Panc1 (cell line): ENCODE data around the gene GANC. TPM values are rescaled to one million over a fixed set of nuclear protein-coding genes. Genes with fewer than 3 reads are reported as not detected.

Source experiments
- ATAC-seq: fragments of 200-7000 bp; cut with Tn5 transposase; 2 replicates; pipeline ENCODE4 v1.9.1; 2020; ENCODE audit warnings: mild to moderate bottlenecking, moderate library complexity
- BruUV-seq: library from RNA; stranded (reverse); fragments of 400-500 nt; replicated peaks from 2 replicates; lab custom pipeline; 2021; lab: Mats Ljungman, UMichigan
- CTCF ChIA-PET: fragments of 300-600 bp; sonication (Branson Sonifier 250); formaldehyde crosslinking; loops from one replicate; lab custom pipeline; 2022; ENCODE audit warnings: antibody characterized with exemption; lab: Charles Lee
- POLR2A ChIA-PET: fragments of 300-600 bp; sonication (Branson Sonifier 250); formaldehyde crosslinking; loops from one replicate; lab custom pipeline; 2022; ENCODE audit warnings: antibody characterized with exemption; lab: Charles Lee
- DNase-seq: peaks from one replicate; pipeline ENCODE4 v3.0.0-alpha.2; 2010; ENCODE audit warnings: low read depth, low spot score
- H3K27ac ChIP-seq: 2 replicates; pipeline ENCODE4 v1.5.1; 2011; ENCODE audit warnings: mild to moderate bottlenecking, low read length, inconsistent platforms
- H3K27me3 ChIP-seq: fragments of 200-500 bp; sonication (Bioruptor generic); 2 replicates; pipeline ENCODE4 v1.6.0; 2014; ENCODE audit warnings: low read length, inconsistent platforms; ENCODE audit not compliant: control insufficient read depth, insufficient read depth
- H3K36me3 ChIP-seq: fragments of 200-500 bp; sonication (Bioruptor generic); 2 replicates; pipeline ENCODE4 v1.5.1; 2014; ENCODE audit warnings: inconsistent platforms, mild to moderate bottlenecking, low read length, moderate library complexity; ENCODE audit not compliant: control insufficient read depth, insufficient read depth
- H3K4me1 ChIP-seq: 2 replicates; pipeline ENCODE4 v1.5.1; 2011; ENCODE audit warnings: inconsistent platforms, mild to moderate bottlenecking, low read length, moderate library complexity; ENCODE audit not compliant: control insufficient read depth, insufficient read depth
- H3K4me3 ChIP-seq, 2 experiments: 2 replicates each; pipeline ENCODE4 v1.5.1; 2011 to 2012; ENCODE audit warnings: low read depth in 2 of 2, low read length in 2 of 2, mild to moderate bottlenecking in 2 of 2, inconsistent platforms in 1 of 2, moderate library complexity in 1 of 2
- H3K9me3 ChIP-seq: fragments of 200-500 bp; sonication (Bioruptor generic); 2 replicates; pipeline ENCODE4 v1.5.1; 2014; ENCODE audit warnings: low read depth, mild to moderate bottlenecking, inconsistent platforms, low read length, moderate library complexity; ENCODE audit not compliant: control insufficient read depth, insufficient read depth
- POLR2AphosphoS5 ChIP-seq: IDR thresholded peaks from 2 replicates; pipeline ENCODE4 v1.6.1; 2012; ENCODE audit warnings: mild to moderate bottlenecking, low read depth, low read length, moderate library complexity
- SIN3A ChIP-seq: IDR thresholded peaks from 2 replicates; pipeline ENCODE4 v1.6.1; 2012; ENCODE audit warnings: low read depth, mild to moderate bottlenecking, low read length, moderate library complexity, borderline replicate concordance; ENCODE audit not compliant: insufficient read depth
- TCF7L2 ChIP-seq: IDR thresholded peaks from 2 replicates; pipeline ENCODE4 v1.6.1; 2011; ENCODE audit warnings: mild to moderate bottlenecking, low read depth, low read length, inconsistent platforms
- in situ Hi-C: cut with HindIII; loops from 2 replicates; pipeline ENCODE4 v1.10.0; 2016; ENCODE audit warnings: low sequenced_read_pairs, low pct_unique_long_range_greater_than_20kb
- intact Hi-C: fragments of 100-400 bp; cut with micrococcal nuclease; formaldehyde crosslinking; loops from one replicate; pipeline ENCODE4 v1.10.0; 2022; ENCODE audit not compliant: unreplicated experiment
- total RNA-seq: library from RNA; stranded (reverse); gene quantifications from one replicate; pipeline ENCODE4 v1.2.1, GENCODE V29; 2021; ENCODE audit not compliant: unreplicated experiment
- TF ChIP-seq, protein P1 (sequence below), 2 experiments: IDR thresholded peaks; 2 replicates each; pipeline ENCODE4 v1.6.1; 2011 to 2012; ENCODE audit warnings: low read depth in 2 of 2, control low read depth in 1 of 2, low read length in 1 of 2, mild to moderate bottlenecking in 1 of 2, moderate library complexity in 1 of 2; ENCODE audit not compliant: insufficient read depth in 1 of 2
- TF ChIP-seq, protein P2 (sequence below): fragments of 450-650 bp; IDR thresholded peaks from 2 replicates; pipeline ENCODE4 v1.5.1; 2017; ENCODE audit warnings: mild to moderate bottlenecking

The GANC gene
- total RNA-seq, 1 experiment from 2014 or later, result 21.1 TPM

DNA sequence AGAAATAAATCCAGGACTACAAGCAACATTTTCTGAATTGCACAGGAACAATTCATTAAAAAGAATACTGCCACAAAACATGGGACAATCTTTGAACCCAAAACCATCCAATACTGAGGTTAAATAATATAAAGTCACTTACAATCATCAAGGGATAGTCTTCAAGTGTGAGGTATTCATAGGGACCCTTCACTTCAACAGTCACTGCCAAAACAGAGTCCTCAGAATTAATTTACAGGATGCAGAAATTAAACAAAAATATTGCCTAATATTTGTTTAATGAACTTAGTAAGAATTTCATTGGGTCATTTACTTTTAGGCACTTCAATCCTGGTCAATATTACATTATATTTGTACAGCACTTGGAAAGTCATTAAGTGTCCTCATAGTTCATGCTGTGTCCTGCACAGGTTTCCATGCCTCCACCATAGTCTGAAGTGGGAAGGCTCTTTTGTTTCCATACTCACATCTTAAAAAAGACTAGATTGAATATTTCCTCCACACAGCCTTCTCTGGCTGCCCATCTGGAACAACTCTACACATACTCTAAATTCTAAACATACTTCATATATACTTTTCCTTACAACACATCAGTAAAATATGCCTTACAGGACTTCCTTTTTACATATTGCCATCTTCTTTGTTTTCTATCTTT lies 33.3 kb upstream of the GANC start:
- Histone ChIP-seq H3K9me3 (no peaks in the 10 kb centered on the region), H3K4me3 (no peak overlapping the region), H3K36me3 (peaks cover 32% of the 10 kb centered on the region), H3K27ac (no peak overlapping the region), H3K27me3 (no peaks in the 10 kb centered on the region), H3K4me1 (no peaks in the 10 kb centered on the region)
- POLR2A ChIA-PET, result no interaction called here
- in situ Hi-C loops, result no loop called here
- DNase-seq (no peak), ATAC-seq (no peak)
- TF ChIP-seq SIN3A (no peak), POLR2AphosphoS5 (no peak), TCF7L2 (no peak)
- TF ChIP-seq, protein P1, sequence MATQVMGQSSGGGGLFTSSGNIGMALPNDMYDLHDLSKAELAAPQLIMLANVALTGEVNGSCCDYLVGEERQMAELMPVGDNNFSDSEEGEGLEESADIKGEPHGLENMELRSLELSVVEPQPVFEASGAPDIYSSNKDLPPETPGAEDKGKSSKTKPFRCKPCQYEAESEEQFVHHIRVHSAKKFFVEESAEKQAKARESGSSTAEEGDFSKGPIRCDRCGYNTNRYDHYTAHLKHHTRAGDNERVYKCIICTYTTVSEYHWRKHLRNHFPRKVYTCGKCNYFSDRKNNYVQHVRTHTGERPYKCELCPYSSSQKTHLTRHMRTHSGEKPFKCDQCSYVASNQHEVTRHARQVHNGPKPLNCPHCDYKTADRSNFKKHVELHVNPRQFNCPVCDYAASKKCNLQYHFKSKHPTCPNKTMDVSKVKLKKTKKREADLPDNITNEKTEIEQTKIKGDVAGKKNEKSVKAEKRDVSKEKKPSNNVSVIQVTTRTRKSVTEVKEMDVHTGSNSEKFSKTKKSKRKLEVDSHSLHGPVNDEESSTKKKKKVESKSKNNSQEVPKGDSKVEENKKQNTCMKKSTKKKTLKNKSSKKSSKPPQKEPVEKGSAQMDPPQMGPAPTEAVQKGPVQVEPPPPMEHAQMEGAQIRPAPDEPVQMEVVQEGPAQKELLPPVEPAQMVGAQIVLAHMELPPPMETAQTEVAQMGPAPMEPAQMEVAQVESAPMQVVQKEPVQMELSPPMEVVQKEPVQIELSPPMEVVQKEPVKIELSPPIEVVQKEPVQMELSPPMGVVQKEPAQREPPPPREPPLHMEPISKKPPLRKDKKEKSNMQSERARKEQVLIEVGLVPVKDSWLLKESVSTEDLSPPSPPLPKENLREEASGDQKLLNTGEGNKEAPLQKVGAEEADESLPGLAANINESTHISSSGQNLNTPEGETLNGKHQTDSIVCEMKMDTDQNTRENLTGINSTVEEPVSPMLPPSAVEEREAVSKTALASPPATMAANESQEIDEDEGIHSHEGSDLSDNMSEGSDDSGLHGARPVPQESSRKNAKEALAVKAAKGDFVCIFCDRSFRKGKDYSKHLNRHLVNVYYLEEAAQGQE (IDR thresholded peaks at IDR 0.05; ENCODE audit: insufficient read depth in 1 of 2, low read depth in 2 of 2, low read length in 1 of 2), result no peak
- TF ChIP-seq, protein P2, sequence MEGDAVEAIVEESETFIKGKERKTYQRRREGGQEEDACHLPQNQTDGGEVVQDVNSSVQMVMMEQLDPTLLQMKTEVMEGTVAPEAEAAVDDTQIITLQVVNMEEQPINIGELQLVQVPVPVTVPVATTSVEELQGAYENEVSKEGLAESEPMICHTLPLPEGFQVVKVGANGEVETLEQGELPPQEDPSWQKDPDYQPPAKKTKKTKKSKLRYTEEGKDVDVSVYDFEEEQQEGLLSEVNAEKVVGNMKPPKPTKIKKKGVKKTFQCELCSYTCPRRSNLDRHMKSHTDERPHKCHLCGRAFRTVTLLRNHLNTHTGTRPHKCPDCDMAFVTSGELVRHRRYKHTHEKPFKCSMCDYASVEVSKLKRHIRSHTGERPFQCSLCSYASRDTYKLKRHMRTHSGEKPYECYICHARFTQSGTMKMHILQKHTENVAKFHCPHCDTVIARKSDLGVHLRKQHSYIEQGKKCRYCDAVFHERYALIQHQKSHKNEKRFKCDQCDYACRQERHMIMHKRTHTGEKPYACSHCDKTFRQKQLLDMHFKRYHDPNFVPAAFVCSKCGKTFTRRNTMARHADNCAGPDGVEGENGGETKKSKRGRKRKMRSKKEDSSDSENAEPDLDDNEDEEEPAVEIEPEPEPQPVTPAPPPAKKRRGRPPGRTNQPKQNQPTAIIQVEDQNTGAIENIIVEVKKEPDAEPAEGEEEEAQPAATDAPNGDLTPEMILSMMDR, result no peak
- CTCF ChIA-PET, result no interaction called here
- TSS peak; percentile 18 for BruUV-seq
- intact Hi-C loops, result no loop called here

DNA sequence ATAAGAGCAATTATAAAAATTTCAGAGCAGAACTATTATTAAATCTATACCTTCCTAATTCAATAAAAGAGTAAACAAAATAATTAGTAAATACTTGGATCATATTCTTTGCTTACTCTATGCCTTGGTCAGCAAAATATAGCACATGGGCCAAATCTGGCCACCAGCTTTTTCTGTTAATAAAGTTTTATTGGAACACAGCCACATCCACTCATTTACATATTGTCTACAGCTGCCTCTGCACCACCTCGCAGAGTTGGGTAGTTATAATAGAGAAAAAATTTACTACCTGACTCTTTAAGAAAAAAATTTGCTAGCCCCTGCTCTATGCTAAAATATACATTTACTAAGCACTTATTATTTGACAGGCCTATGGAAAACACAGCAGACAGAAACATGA lies 32.2 kb upstream of the GANC start:
- H3K4me3 ChIP-seq, result no peak overlapping the region
- no peak for DNase-seq
- no peaks in the 10 kb centered on the region for H3K27me3 ChIP-seq
- H3K9me3 ChIP-seq, result no peaks in the 10 kb centered on the region
- no TSS peak for BruUV-seq
- H3K36me3 ChIP-seq, result peaks cover 27% of the 10 kb centered on the region
- CTCF ChIA-PET, result no interaction called here
- intact Hi-C loops (no loop called here), in situ Hi-C loops (no loop called here)
- H3K4me1 ChIP-seq, result no peaks in the 10 kb centered on the region
- POLR2A ChIA-PET, result no interaction called here
- TF ChIP-seq, protein P2, result no peak
- TF ChIP-seq POLR2AphosphoS5 (no peak), SIN3A (no peak), TCF7L2 (no peak)
- TF ChIP-seq, protein P1 (IDR thresholded peaks at IDR 0.05; ENCODE audit: insufficient read depth in 1 of 2, low read depth in 2 of 2, low read length in 1 of 2), result no peak
- H3K27ac ChIP-seq, result no peak overlapping the region
- ATAC-seq, result no peak
